ENCODE measurements around the gene PRDM5.
"Not testable (repeated sequence)": the region's sequence is repeated elsewhere in the genome, so short reads cannot be mapped to it uniquely, and the experiment has no call there.

PRDM5 gene

GRCh38 chr4:120659616-120660170, 262.8 kb downstream of the PRDM5 start:
- peaks cover 0 to 3% of the 10 kb centered on the region in 2 donors for H3K9me3 ChIP-seq (ENCODE audit: control insufficient read depth in 2 of 2, low read length in 2 of 2)
- no peak overlapping the region for H3K4me3 ChIP-seq (ENCODE audit: low read length in 2 of 2)
- no peaks in the 10 kb centered on the region for H3K27me3 ChIP-seq (ENCODE audit: control insufficient read depth in 1 of 2, insufficient read depth in 2 of 2, low read length in 2 of 2)
- no peak overlapping the region for H3K27ac ChIP-seq (ENCODE audit: low read length)
- H3K4me1 ChIP-seq (ENCODE audit: control insufficient read depth, insufficient read depth, low read length), result no peaks in the 10 kb centered on the region
- no peaks in the 10 kb centered on the region for H3K36me3 ChIP-seq (ENCODE audit: control insufficient read depth in 2 of 2, insufficient read depth in 2 of 2, low read length in 2 of 2)
- H3K9ac ChIP-seq (ENCODE audit: low read length in 2 of 2), result no peak overlapping the region

GRCh38 chr4:120658772-120659171, 263.8 kb downstream of the PRDM5 start:
- Histone ChIP-seq H3K36me3 (ENCODE audit: control insufficient read depth in 2 of 2, insufficient read depth in 2 of 2, low read length in 2 of 2) (no peaks in the 10 kb centered on the region), H3K4me1 (ENCODE audit: control insufficient read depth, insufficient read depth, low read length) (no peaks in the 10 kb centered on the region), H3K27me3 (ENCODE audit: control insufficient read depth in 1 of 2, insufficient read depth in 2 of 2, low read length in 2 of 2) (no peaks in the 10 kb centered on the region), H3K27ac (ENCODE audit: low read length) (no peak overlapping the region), H3K9me3 (ENCODE audit: control insufficient read depth in 2 of 2, low read length in 2 of 2) (peaks cover 0 to 3% of the 10 kb centered on the region in 2 donors), H3K9ac (ENCODE audit: low read length in 2 of 2) (no peak overlapping the region), H3K4me3 (ENCODE audit: low read length in 2 of 2) (no peak overlapping the region)

GRCh38 chr4:120653804-120654573, 268.5 kb downstream of the PRDM5 start:
- no peaks in the 10 kb centered on the region for H3K27me3 ChIP-seq (ENCODE audit: control insufficient read depth in 1 of 2, insufficient read depth in 2 of 2, low read length in 2 of 2)
- no peak overlapping the region for H3K27ac ChIP-seq (ENCODE audit: low read length)
- H3K36me3 ChIP-seq (ENCODE audit: control insufficient read depth in 2 of 2, insufficient read depth in 2 of 2, low read length in 2 of 2), result no peaks in the 10 kb centered on the region
- H3K4me3 ChIP-seq (ENCODE audit: low read length in 2 of 2), result no peak overlapping the region
- H3K4me1 ChIP-seq (ENCODE audit: control insufficient read depth, insufficient read depth, low read length), result no peaks in the 10 kb centered on the region
- no peak overlapping the region for H3K9ac ChIP-seq (ENCODE audit: low read length in 2 of 2)
- H3K9me3 ChIP-seq (ENCODE audit: control insufficient read depth in 2 of 2, low read length in 2 of 2), result no peaks in the 10 kb centered on the region

- not testable (repeated sequence) for H3K27me3 ChIP-seq (ENCODE audit: control insufficient read depth in 1 of 2, insufficient read depth in 2 of 2, low read length in 2 of 2); H3K9me3 ChIP-seq (ENCODE audit: control insufficient read depth in 2 of 2, low read length in 2 of 2); H3K4me3 ChIP-seq (ENCODE audit: low read length in 2 of 2); H3K36me3 ChIP-seq (ENCODE audit: control insufficient read depth in 2 of 2, insufficient read depth in 2 of 2, low read length in 2 of 2); H3K4me1 ChIP-seq (ENCODE audit: control insufficient read depth, insufficient read depth, low read length); H3K9ac ChIP-seq (ENCODE audit: low read length in 2 of 2); H3K27ac ChIP-seq (ENCODE audit: low read length)
These were observed 274.2 kb downstream of the PRDM5 start for GRCh38 chr4:120648336-120648735.

Measured in stomach smooth muscle (tissue), 2 donors.